GM19324 (cell line): ENCODE measurements around the gene MGAT5B.

Source experiments
- ATAC-seq: cut with Tn5 transposase; IDR thresholded peaks from one replicate; pipeline ENCODE4 v1.9.1; 2021; ENCODE audit warnings: mild to moderate bottlenecking, moderate library complexity; ENCODE audit not compliant: unreplicated experiment, low FRiP score

The MGAT5B gene

GRCh38 chr17:76996741-76997694 lies 128.8 kb downstream of the MGAT5B start:
- no peak for ATAC-seq

DNA sequence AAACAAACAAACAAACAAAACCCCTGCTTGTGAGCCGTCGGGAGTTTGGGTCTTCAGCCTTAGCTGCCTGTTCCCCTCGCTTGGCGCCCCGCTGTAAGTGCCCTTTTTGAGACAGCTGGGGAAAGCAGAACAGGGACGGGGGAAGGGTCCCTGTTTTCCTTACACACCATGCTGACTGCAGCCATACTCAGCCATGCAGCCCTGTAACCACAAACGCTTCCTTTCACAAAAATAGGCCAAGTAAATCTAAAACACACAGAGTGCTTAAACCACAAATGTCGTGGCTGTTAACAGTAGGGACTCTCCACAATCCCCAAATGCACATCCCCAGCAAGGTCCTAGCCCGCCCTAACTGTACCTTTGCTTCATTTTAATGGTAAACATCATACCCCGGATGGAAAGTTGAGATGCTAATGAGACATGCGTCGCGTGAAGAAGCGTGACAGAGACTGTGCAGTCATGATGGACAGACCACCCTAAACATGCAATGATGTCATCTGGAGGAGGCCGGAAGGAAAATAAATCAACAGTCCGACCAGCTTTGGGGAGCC lies 129.9 kb downstream of the MGAT5B start:
- ATAC-seq = no peak

GRCh38 chr17:76998839-76999238 lies 130.6 kb downstream of the MGAT5B start:
- no peak for ATAC-seq
